Endothelial cell of umbilical vein (primary cell): ENCODE data around the gene PYGB. TPM values are rescaled to one million over a fixed set of nuclear protein-coding genes. Genes with fewer than 3 reads are reported as not detected.

Source experiments
- BruUV-seq: library from RNA; stranded (reverse); fragments of 400-500 nt; replicated peaks from 2 replicates; lab custom pipeline; 2021; lab: Mats Ljungman, UMichigan
- CTCF ChIA-PET: fragments of 300-600, 350-600 bp; sonication (Branson Sonifier 250); formaldehyde crosslinking; loops from one replicate; lab custom pipeline; 2021; ENCODE audit warnings: antibody characterized with exemption, inconsistent platforms; lab: Charles Lee
- POLR2A ChIA-PET: fragments of 300-600, 350-600 bp; sonication (Branson Sonifier 250); formaldehyde crosslinking; loops from one replicate; lab custom pipeline; 2021; ENCODE audit warnings: antibody characterized with exemption, inconsistent platforms; lab: Charles Lee
- DNase-seq: peaks from one replicate; pipeline ENCODE4 v3.0.0-alpha.2; 2011; ENCODE audit warnings: low read depth, low spot score
- FAIRE-seq: peaks from 2 replicates; lab custom pipeline; 2011; peaks lifted over from hg19 to GRCh38; lab: Jason Lieb, UNC
- H2AFZ ChIP-seq: 2 replicates; pipeline ENCODE4 v1.6.0; 2012; ENCODE audit warnings: low read depth, low read length, control low read depth, inconsistent platforms
- H3K27ac ChIP-seq: 2 replicates; pipeline ENCODE4 v1.5.1; 2011; ENCODE audit warnings: low read depth, mild to moderate bottlenecking, control low read depth, low read length, moderate library complexity; ENCODE audit not compliant: insufficient read depth
- H3K27me3 ChIP-seq, 2 experiments: 2 replicates each; pipeline versions ENCODE4 v1.6.0 to v1.6.1; 2011; ENCODE audit warnings: low read length in 2 of 2, mixed read lengths in 1 of 2; ENCODE audit not compliant: control insufficient read depth in 2 of 2, insufficient read depth in 2 of 2
- H3K36me3 ChIP-seq, 2 experiments: 2 replicates in 1 of 2; 3 replicates in 1 of 2; pipeline ENCODE4 v1.5.1; 2011; ENCODE audit warnings: low read length in 2 of 2, mild to moderate bottlenecking in 1 of 2, moderate library complexity in 1 of 2; ENCODE audit not compliant: control insufficient read depth in 2 of 2, insufficient read depth in 2 of 2; ENCODE audit errors: extremely low read depth in 1 of 2
- H3K4me1 ChIP-seq: 3 replicates; pipeline ENCODE4 v1.5.1; 2011; ENCODE audit warnings: mild to moderate bottlenecking, low read length; ENCODE audit not compliant: control insufficient read depth, insufficient read depth; ENCODE audit errors: extremely low read depth
- H3K4me2 ChIP-seq: 2 replicates; pipeline ENCODE4 v1.6.1; 2011; ENCODE audit warnings: low read length, control low read depth, mixed read lengths; ENCODE audit not compliant: insufficient read depth
- H3K4me3 ChIP-seq, 3 experiments: fragments of 200-600 bp in 1 of 3; sonication (generic), shearing (Covaris generic) in 1 of 3; replicated peaks in 1 of 3; 2 replicates each; pipeline ENCODE4 v1.5.1; 2011 to 2016; ENCODE audit warnings: control low read depth in 3 of 3, low read length in 3 of 3, mild to moderate bottlenecking in 2 of 3, inconsistent platforms in 1 of 3, low read depth in 1 of 3, moderate library complexity in 1 of 3; ENCODE audit not compliant: insufficient read depth in 1 of 3
- H3K79me2 ChIP-seq: 2 replicates; pipeline ENCODE4 v1.6.0; 2012; ENCODE audit warnings: low read length, inconsistent platforms; ENCODE audit not compliant: control insufficient read depth, insufficient read depth
- H3K9ac ChIP-seq: replicated peaks from 2 replicates; pipeline ENCODE3; 2011; ENCODE audit warnings: low read length, control low read depth; ENCODE audit not compliant: insufficient read depth; ENCODE audit errors: extremely low read depth
- H3K9me1 ChIP-seq: replicated peaks from 3 replicates; pipeline ENCODE4 v1.6.0; 2011; ENCODE audit warnings: mild to moderate bottlenecking, low read length; ENCODE audit not compliant: control insufficient read depth, insufficient read depth; ENCODE audit errors: extremely low read depth
- H3K9me3 ChIP-seq: replicated peaks from 2 replicates; pipeline ENCODE4 v1.5.1; 2012; ENCODE audit warnings: low read length, inconsistent platforms; ENCODE audit not compliant: control insufficient read depth, insufficient read depth
- H4K20me1 ChIP-seq: replicated peaks from 2 replicates; pipeline ENCODE3; 2011; ENCODE audit warnings: mild to moderate bottlenecking, low read length; ENCODE audit not compliant: control insufficient read depth, insufficient read depth; ENCODE audit errors: extremely low read depth
- CTCF ChIP-seq, 2 donors: IDR thresholded peaks; 1 replicate in 1 of 2; 2 replicates in 1 of 2; pipeline ENCODE4 v1.5.1; 2011; ENCODE audit warnings: low read length in 2 of 2, mild to moderate bottlenecking in 2 of 2, moderate library complexity in 2 of 2, control low read depth in 1 of 2, inconsistent platforms in 1 of 2, low read depth in 1 of 2; ENCODE audit not compliant: insufficient read depth in 1 of 2; ENCODE audit errors: extremely low read depth in 1 of 2
- EZH2 ChIP-seq: IDR thresholded peaks from 2 replicates; pipeline ENCODE4 v1.6.1; 2012; ENCODE audit warnings: borderline replicate concordance, low read depth, mild to moderate bottlenecking, moderate library complexity, low read length, inconsistent platforms; ENCODE audit not compliant: severe bottlenecking
- FOS ChIP-seq: IDR thresholded peaks from 2 replicates; pipeline ENCODE4 v1.6.1; 2011; ENCODE audit warnings: mild to moderate bottlenecking, low read length, moderate library complexity, borderline replicate concordance; ENCODE audit not compliant: insufficient read depth
- GATA2 ChIP-seq: IDR thresholded peaks from 2 replicates; pipeline ENCODE4 v1.7.0; 2011; ENCODE audit warnings: low read depth, mild to moderate bottlenecking, moderate library complexity, mixed read lengths, low read length; ENCODE audit not compliant: insufficient read length, insufficient read depth
- JUN ChIP-seq: IDR thresholded peaks from 2 replicates; pipeline ENCODE4 v1.6.1; 2011; ENCODE audit warnings: borderline replicate concordance, low read depth; ENCODE audit not compliant: insufficient read length, insufficient read depth
- MAX ChIP-seq: IDR thresholded peaks from 2 replicates; pipeline ENCODE4 v1.6.1; 2011; ENCODE audit not compliant: insufficient read depth, insufficient read length
- MYC ChIP-seq: IDR thresholded peaks from one replicate; pipeline ENCODE4 v1.6.1; 2011; ENCODE audit warnings: mild to moderate bottlenecking, low read depth, low read length
- POLR2A ChIP-seq: IDR thresholded peaks from 2 replicates; pipeline ENCODE4 v1.6.1; 2012; ENCODE audit warnings: low read depth, mild to moderate bottlenecking, control low read depth, low read length
- POLR2AphosphoS5 ChIP-seq: IDR thresholded peaks from 2 replicates; pipeline ENCODE4 v1.6.1; 2012; ENCODE audit warnings: low read depth, mild to moderate bottlenecking, control low read depth, low read length, moderate library complexity; ENCODE audit not compliant: insufficient read depth
- dilution Hi-C: fragments of 300-500 bp; cut with MboI; formaldehyde crosslinking; loops from one replicate; pipeline ENCODE4 v1.15.0; 2019; ENCODE audit warnings: low sequenced_read_pairs; ENCODE audit not compliant: extremely low pct_ligation_motif_present
- intact Hi-C: fragments of 100-400 bp; cut with micrococcal nuclease; formaldehyde crosslinking; loops from one replicate; pipeline ENCODE4 v1.10.0; 2022
- polyA plus RNA-seq, 4 experiments: library from polyadenylated mRNA; depleted of rRNA in 3 of 4; stranded (reverse) in 3 of 4; unstranded in 1 of 4; fragments of >200 nt; gene quantifications; 2 replicates each; pipeline versions ENCODE4 v1.2.1 to v1.2.3, GENCODE V29; 2011 to 2012; ENCODE audit warnings: missing spikeins in 1 of 4
- total RNA-seq: library from RNA; stranded (reverse); gene quantifications from 2 replicates; pipeline ENCODE4 v1.2.3, GENCODE V29; 2021

Gene PYGB
- total and polyA plus RNA-seq, 2 donors (not counting 3 experiments of a cell fraction or from before 2014, with no cell fraction given): 36.1 to 60.2 TPM

GRCh38 chr20:25344634-25345033, 96.7 kb downstream of the PYGB start:
- no TSS peak for BruUV-seq
- dilution Hi-C loops: no loop called here
- Histone ChIP-seq H3K9ac (no peak overlapping the region), H3K9me1 (no peaks in the 10 kb centered on the region), H3K27me3 (no peaks in the 10 kb centered on the region), H3K27ac (no peak overlapping the region), H3K4me3 (no peak overlapping the region), H4K20me1 (no peaks in the 10 kb centered on the region), H3K4me2 (no peak overlapping the region), H3K79me2 (peaks cover 17% of the 10 kb centered on the region), H2AFZ (no peak overlapping the region), H3K36me3 (no peaks in the 10 kb centered on the region), H3K4me1 (no peaks in the 10 kb centered on the region), H3K9me3 (no peaks in the 10 kb centered on the region)
- CTCF ChIA-PET: interaction anchor here (1.0 kb wide), 1 partner anchor 16 kb away, joined by 3 read pairs; no protein-coding TSS in a partner anchor
- TF ChIP-seq GATA2 (no peak), JUN (no peak), EZH2 (no peak), FOS (no peak), MAX (no peak), MYC (no peak), POLR2A (no peak), CTCF (IDR thresholded peaks at IDR 0.05; ENCODE audit: extremely low read depth in 1 of 2, insufficient read depth in 1 of 2, low read depth in 1 of 2, low read length in 2 of 2) (no peak), POLR2AphosphoS5 (no peak)
- intact Hi-C loops: no loop called here
- no peak for DNase-seq
- POLR2A ChIA-PET: interaction anchor here (0.7 kb wide), 1 partner anchor 1227 kb away, joined by 4 read pairs; no protein-coding TSS in a partner anchor
- no peak for FAIRE-seq
